ENCODE results near the gene PAX5.

DNA sequence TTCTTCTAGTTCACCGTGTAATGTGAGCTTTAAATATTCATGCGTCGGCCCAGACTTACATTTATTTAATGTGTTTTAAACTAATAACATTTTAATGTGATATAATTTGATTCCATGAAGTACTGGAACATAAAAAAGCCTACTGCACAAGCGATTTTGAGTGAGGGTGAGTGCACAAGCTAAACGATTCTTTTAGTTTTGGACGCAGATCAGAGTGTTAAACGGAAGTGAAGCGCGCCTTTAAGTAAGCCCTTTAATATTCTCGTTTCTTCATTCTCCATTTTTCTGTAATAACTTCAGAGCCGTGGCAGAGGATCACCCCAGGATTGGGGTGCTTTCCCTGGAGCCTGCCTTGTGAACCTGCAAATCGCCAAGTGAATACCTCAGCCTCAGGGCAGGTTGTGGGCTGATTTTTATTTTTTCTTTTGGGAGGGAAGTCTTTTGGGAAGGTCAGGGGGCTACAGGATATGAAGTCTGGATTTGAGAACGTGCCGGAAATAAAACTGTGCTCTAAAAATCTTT lies 4.9 kb upstream of the PAX5 start:
- TF ChIP-seq, protein P1, sequence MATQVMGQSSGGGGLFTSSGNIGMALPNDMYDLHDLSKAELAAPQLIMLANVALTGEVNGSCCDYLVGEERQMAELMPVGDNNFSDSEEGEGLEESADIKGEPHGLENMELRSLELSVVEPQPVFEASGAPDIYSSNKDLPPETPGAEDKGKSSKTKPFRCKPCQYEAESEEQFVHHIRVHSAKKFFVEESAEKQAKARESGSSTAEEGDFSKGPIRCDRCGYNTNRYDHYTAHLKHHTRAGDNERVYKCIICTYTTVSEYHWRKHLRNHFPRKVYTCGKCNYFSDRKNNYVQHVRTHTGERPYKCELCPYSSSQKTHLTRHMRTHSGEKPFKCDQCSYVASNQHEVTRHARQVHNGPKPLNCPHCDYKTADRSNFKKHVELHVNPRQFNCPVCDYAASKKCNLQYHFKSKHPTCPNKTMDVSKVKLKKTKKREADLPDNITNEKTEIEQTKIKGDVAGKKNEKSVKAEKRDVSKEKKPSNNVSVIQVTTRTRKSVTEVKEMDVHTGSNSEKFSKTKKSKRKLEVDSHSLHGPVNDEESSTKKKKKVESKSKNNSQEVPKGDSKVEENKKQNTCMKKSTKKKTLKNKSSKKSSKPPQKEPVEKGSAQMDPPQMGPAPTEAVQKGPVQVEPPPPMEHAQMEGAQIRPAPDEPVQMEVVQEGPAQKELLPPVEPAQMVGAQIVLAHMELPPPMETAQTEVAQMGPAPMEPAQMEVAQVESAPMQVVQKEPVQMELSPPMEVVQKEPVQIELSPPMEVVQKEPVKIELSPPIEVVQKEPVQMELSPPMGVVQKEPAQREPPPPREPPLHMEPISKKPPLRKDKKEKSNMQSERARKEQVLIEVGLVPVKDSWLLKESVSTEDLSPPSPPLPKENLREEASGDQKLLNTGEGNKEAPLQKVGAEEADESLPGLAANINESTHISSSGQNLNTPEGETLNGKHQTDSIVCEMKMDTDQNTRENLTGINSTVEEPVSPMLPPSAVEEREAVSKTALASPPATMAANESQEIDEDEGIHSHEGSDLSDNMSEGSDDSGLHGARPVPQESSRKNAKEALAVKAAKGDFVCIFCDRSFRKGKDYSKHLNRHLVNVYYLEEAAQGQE (IDR thresholded peaks at IDR 0.05; ENCODE audit: low read depth): no peak
- TF ChIP-seq EP300 (IDR thresholded peaks at IDR 0.05; ENCODE audit: borderline replicate concordance) (no peak), YY1 (IDR thresholded peaks at IDR 0.05; ENCODE audit: low read depth) (no peak), RAD21 (IDR thresholded peaks at IDR 0.05; ENCODE audit: low read depth) (no peak), TAF1 (IDR thresholded peaks at IDR 0.05; ENCODE audit: low read depth) (no peak), EGR1 (IDR thresholded peaks at IDR 0.05) (no peak), NFIC (IDR thresholded peaks at IDR 0.05) (no peak), TEAD4 (IDR thresholded peaks at IDR 0.05) (no peak), CREB1 (IDR thresholded peaks at IDR 0.05; ENCODE audit: low read depth) (no peak), CEBPB (IDR thresholded peaks at IDR 0.05) (no peak), FOXM1 (IDR thresholded peaks at IDR 0.05; ENCODE audit: borderline replicate concordance, low read depth) (no peak), TCF12 (IDR thresholded peaks at IDR 0.05; ENCODE audit: low read depth) (no peak)
- TF ChIP-seq, protein P2, sequence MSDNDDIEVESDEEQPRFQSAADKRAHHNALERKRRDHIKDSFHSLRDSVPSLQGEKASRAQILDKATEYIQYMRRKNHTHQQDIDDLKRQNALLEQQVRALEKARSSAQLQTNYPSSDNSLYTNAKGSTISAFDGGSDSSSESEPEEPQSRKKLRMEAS (IDR thresholded peaks at IDR 0.05): no peak
